PC-9 (cell line): ENCODE results near the gene RAC3. TPM values are rescaled to one million over a fixed set of nuclear protein-coding genes. Genes with fewer than 3 reads are reported as not detected.

Source experiments
- BruUV-seq: library from RNA; stranded (reverse); fragments of 400-500 nt; replicated peaks from 2 replicates; lab custom pipeline; 2021; lab: Mats Ljungman, UMichigan
- CTCF ChIA-PET: fragments of 300-600 bp; sonication (Branson Sonifier 250); formaldehyde crosslinking; loops from one replicate; lab custom pipeline; 2022; ENCODE audit warnings: antibody characterized with exemption; lab: Charles Lee
- POLR2A ChIA-PET: fragments of 300-600 bp; sonication (Branson Sonifier 250); formaldehyde crosslinking; loops from one replicate; lab custom pipeline; 2022; ENCODE audit warnings: antibody characterized with exemption; ENCODE audit not compliant: unreplicated experiment; lab: Charles Lee
- DNase-seq, 2 experiments: peaks; one replicate each; pipeline versions ENCODE4 v3.0.0 to v3.0.0-alpha.2; 2015 to 2022; ENCODE audit warnings: mixed read lengths in 1 of 2
- H2AFZ ChIP-seq: fragments of 200-600 bp; sonication (generic); 2 replicates; pipeline ENCODE4 v1.8.1; 2017; ENCODE audit warnings: antibody characterized with exemption
- H3F3A ChIP-seq: fragments of 200-600 bp; sonication (generic); 2 replicates; pipeline ENCODE4 v1.8.1; 2017; ENCODE audit warnings: antibody characterized with exemption, mild to moderate bottlenecking, low read depth; ENCODE audit not compliant: insufficient read depth
- H3K27ac ChIP-seq: fragments of 200-600 bp; sonication (generic); 2 replicates; pipeline ENCODE4 v1.6.1; 2016; ENCODE audit warnings: mixed run types
- H3K27me3 ChIP-seq: fragments of 200-600 bp; sonication (generic); 2 replicates; pipeline ENCODE4 v1.6.1; 2016; ENCODE audit warnings: low read depth, mixed run types; ENCODE audit not compliant: insufficient read depth
- H3K36me3 ChIP-seq: fragments of 200-600 bp; sonication (generic); 2 replicates; pipeline ENCODE4 v1.6.1; 2016; ENCODE audit warnings: low read depth, mixed run types
- H3K4me1 ChIP-seq: fragments of 200-600 bp; sonication (generic); replicated peaks from 2 replicates; pipeline ENCODE4 v1.6.1; 2016; ENCODE audit warnings: mixed run types; ENCODE audit not compliant: insufficient read depth
- H3K4me2 ChIP-seq: fragments of 200-600 bp; sonication (generic); 2 replicates; pipeline ENCODE4 v1.6.1; 2017; ENCODE audit warnings: mixed run types
- H3K4me3 ChIP-seq: fragments of 200-600 bp; sonication (generic); 2 replicates; pipeline ENCODE4 v1.6.1; 2016; ENCODE audit warnings: mixed run types
- H3K79me2 ChIP-seq: fragments of 200-600 bp; sonication (generic); 2 replicates; pipeline ENCODE4 v1.6.1; 2017; ENCODE audit warnings: low read depth, mixed run types
- H3K9me2 ChIP-seq: fragments of 200-600 bp; sonication (generic); 2 replicates; pipeline ENCODE4 v1.8.1; 2017; ENCODE audit warnings: mild to moderate bottlenecking; ENCODE audit not compliant: insufficient read depth
- H3K9me3 ChIP-seq: fragments of 200-600 bp; sonication (generic); 2 replicates; pipeline ENCODE4 v1.8.1; 2016; ENCODE audit warnings: low read depth; ENCODE audit not compliant: insufficient read depth
- H4K20me1 ChIP-seq: fragments of 200-600 bp; sonication (generic); 2 replicates; pipeline ENCODE4 v1.8.1; 2017; ENCODE audit not compliant: insufficient read depth
- CTCF ChIP-seq: fragments of 200-600 bp; sonication (generic); conservative IDR thresholded peaks from 2 replicates; pipeline ENCODE4 v1.6.1; 2017; ENCODE audit warnings: mixed run types, antibody characterized with exemption, mild to moderate bottlenecking, moderate library complexity
- EZH2 ChIP-seq: fragments of 200-600 bp; sonication (generic); IDR thresholded peaks from 2 replicates; pipeline ENCODE4 v1.8.0; 2017; ENCODE audit warnings: antibody characterized with exemption, low read depth
- intact Hi-C: fragments of 100-400 bp; cut with micrococcal nuclease; formaldehyde crosslinking; loops from one replicate; pipeline ENCODE4 v1.10.0; 2022; ENCODE audit not compliant: unreplicated experiment
- total RNA-seq: library from RNA; stranded (reverse); gene quantifications from 2 replicates; pipeline ENCODE4 v1.2.3, GENCODE V29; 2021

RAC3 gene
- total RNA-seq, 1 experiment from 2014 or later = 32.3 TPM

DNA sequence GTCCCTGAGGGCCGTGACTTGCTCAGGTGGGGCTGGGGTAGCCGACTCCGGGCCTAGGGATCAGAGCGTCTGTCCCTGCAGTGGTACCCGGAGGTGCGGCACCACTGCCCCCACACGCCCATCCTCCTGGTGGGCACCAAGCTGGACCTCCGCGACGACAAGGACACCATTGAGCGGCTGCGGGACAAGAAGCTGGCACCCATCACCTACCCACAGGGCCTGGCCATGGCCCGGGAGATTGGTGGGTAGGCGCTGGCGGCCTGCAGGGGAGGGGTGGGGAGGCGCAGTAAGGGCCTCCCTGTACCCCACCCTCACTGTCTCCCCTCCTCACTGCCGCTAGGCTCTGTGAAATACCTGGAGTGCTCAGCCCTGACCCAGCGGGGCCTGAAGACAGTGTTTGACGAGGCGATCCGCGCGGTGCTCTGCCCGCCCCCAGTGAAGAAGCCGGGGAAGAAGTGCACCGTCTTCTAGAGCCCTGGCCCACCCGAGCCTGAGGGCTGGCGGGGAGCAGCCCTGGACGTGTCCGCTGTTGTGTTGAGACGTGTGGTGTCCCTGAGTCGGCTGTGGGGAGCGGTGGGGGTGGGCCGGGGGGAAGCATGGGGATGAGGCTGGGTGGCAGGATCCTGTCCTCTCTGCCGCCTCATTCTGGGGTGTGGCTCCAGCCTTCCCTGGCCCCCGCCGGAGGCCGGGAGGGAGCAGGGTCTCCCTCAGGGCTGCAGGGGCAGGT lies 2.0 kb downstream of the RAC3 start:
- Histone ChIP-seq H3F3A (peaks cover 4% of the 10 kb centered on the region; the same call in 1 of the 2 replicates), H3K36me3 (no peaks in the 10 kb centered on the region), H4K20me1 (no peaks in the 10 kb centered on the region), H3K4me3 (no peak overlapping the region), H3K27ac (no peak overlapping the region), H3K79me2 (no peaks in the 10 kb centered on the region), H3K9me3 (no peaks in the 10 kb centered on the region), H3K27me3 (no peaks in the 10 kb centered on the region), H2AFZ (no peak overlapping the region), H3K4me2 (no peak overlapping the region), H3K4me1 (0 out of 2 replicates have a peak, but pooled peaks cover 6% of the 10 kb centered on the region), H3K9me2 (no peaks in the 10 kb centered on the region)
- intact Hi-C loops = loop anchor here (10.0 kb wide), 1 partner anchor 211 kb away; no protein-coding TSS in a partner anchor
- TF ChIP-seq EZH2 (no peak), CTCF (no peak)
- ChIA-PET POLR2A (no interaction called here), CTCF (no interaction called here)
- BruUV-seq = no TSS peak
- DNase-seq = no peak

DNA sequence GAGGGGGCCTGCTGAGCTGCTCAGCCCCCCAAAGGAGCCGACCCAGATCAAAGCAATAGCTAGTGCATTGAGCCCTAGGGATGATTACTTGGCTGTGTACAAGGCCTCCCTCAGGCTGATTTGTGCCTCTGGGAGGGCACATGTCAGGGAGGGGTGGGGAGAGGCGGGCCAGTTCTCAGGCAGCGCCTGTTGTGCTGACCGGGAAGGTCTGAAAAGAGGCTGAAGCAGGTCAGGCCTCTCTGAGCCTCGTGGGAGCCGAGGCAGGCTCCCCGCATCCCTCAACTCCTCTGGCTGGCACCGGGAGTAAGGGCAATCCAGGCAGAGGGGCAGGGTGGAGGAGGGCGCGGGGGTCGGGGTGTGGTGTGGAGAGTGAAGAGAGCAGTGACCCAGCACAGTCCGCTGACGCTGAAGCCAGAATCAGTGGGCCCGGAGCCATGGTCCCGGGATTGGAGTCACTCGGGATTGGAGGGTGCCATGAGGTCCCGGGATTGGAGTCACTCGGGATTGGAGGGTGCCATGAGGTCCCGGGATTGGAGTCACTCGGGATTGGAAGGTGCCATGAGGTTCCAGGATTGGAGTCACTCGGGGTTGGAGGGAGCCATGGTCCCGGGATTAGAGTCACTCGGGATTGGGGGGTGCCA lies 3.0 kb downstream of the RAC3 start:
- Histone ChIP-seq H3K9me2 (no peaks in the 10 kb centered on the region), H3F3A (peaks cover 4% of the 10 kb centered on the region; the same call in 1 of the 2 replicates), H3K79me2 (no peaks in the 10 kb centered on the region), H3K36me3 (no peaks in the 10 kb centered on the region), H3K4me3 (no peak overlapping the region), H3K9me3 (no peaks in the 10 kb centered on the region), H3K4me1 (0 out of 2 replicates have a peak, but pooled peaks cover 6% of the 10 kb centered on the region), H3K27me3 (no peaks in the 10 kb centered on the region), H3K4me2 (no peak overlapping the region), H2AFZ (no peak overlapping the region), H3K27ac (no peak overlapping the region), H4K20me1 (no peaks in the 10 kb centered on the region)
- no TSS peak for BruUV-seq
- intact Hi-C loops = loop anchor here (5.0 to 10.0 kb wide), 2 partner anchors 63 to 210 kb away; partner anchors contain the start of gene FASN
- ChIA-PET CTCF (no interaction called here), POLR2A (no interaction called here)
- DNase-seq = no peak
- TF ChIP-seq EZH2 (no peak), CTCF (no peak)

DNA sequence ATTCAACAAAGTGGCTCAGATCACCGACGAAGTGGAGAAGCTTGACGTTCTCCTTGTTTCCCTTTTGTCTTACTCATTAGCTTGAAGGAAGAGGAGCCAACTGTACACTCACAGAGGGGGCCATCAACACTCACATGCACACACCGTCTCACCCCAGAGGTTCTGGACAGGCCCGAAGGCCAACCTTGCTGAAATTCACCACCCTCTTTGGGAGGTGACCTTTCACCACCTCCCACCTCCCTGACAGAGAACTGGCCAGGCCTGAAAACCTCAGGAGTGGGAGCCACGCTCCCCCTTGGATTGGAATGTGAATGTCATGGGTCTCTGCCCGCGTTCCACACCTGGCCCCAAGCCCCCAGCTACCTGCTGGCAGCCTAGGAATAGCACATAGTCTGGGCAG lies 4.0 kb downstream of the RAC3 start:
- peaks cover 4% of the 10 kb centered on the region; the same call in 1 of the 2 replicates for H3F3A ChIP-seq
- DNase-seq = no peak
- no peak overlapping the region for H3K4me2 ChIP-seq
- no peaks in the 10 kb centered on the region for H4K20me1 ChIP-seq
- 0 out of 2 replicates have a peak, but pooled peaks cover 6% of the 10 kb centered on the region for H3K4me1 ChIP-seq
- no peaks in the 10 kb centered on the region for H3K36me3 ChIP-seq
- H2AFZ ChIP-seq = no peak overlapping the region
- no peaks in the 10 kb centered on the region for H3K9me2 ChIP-seq
- no peak overlapping the region for H3K4me3 ChIP-seq
- no peaks in the 10 kb centered on the region for H3K27me3 ChIP-seq
- H3K27ac ChIP-seq = no peak overlapping the region
- no TSS peak for BruUV-seq
- ChIA-PET CTCF (interaction anchor here (0.7 kb wide), 1 partner anchor 15 kb away, joined by 3 read pairs; no protein-coding TSS in a partner anchor), POLR2A (no interaction called here)
- no peaks in the 10 kb centered on the region for H3K9me3 ChIP-seq
- intact Hi-C loops = loop anchor here (5.0 to 10.0 kb wide), 2 partner anchors 62 to 209 kb away; partner anchors contain the start of gene FASN
- TF ChIP-seq CTCF (no peak), EZH2 (no peak)
- no peaks in the 10 kb centered on the region for H3K79me2 ChIP-seq
